ENCODE data around the gene IQCM.

The IQCM gene

DNA sequence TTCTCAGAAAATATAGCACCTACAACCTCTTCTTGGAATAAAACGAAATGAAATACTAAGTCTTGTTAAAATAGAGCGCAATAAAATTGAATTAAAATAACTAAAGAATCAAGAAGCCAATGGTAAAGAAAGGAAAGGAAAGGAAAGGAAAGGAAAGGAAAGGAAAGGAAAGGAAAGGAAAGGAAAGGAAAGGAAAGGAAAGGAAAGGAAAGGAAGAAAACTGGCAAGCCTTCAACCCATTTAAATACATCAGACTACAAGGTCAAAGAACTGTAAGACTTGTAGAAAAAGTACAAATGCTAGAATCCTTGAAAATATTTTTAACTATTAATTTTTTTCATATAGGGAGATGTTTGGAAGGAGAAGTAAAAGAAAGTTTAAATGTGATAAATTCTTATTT lies 372.1 kb downstream of the IQCM start:
- no peak for TF ChIP-seq GATA2 (IDR thresholded peaks at IDR 0.05; ENCODE audit: low read depth, low read length)
- no peak for TF ChIP-seq GATA3 (IDR thresholded peaks at IDR 0.05; ENCODE audit: low read depth, low read length)

DNA sequence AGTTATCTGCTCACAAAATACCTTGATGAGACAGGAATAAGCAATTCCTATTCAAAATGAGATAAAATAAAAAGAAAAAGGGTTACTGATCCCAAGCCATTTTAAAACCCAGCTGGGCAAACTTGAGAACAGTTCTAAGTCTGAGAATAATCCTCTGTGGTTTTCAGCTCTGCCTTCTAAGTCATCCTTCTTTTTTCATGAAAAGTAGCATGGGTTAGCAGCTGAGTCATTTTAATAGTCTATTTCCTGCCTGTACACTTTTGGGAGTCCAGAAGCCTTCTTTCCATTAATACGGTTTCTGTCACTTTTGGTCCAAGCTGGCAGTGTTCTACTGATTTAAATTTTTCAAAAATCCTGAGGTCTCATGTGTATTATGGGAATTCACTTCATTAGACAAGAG lies 374.3 kb downstream of the IQCM start:
- TF ChIP-seq GATA2 (IDR thresholded peaks at IDR 0.05; ENCODE audit: low read depth, low read length) (no peak), GATA3 (IDR thresholded peaks at IDR 0.05; ENCODE audit: low read depth, low read length) (no peak)

- no peak for TF ChIP-seq GATA2 (IDR thresholded peaks at IDR 0.05; ENCODE audit: low read depth, low read length)
- no peak for TF ChIP-seq GATA3 (IDR thresholded peaks at IDR 0.05; ENCODE audit: low read depth, low read length)
These were observed 389.2 kb downstream of the IQCM start for GRCh38 chr4:149426461-149426860.

DNA sequence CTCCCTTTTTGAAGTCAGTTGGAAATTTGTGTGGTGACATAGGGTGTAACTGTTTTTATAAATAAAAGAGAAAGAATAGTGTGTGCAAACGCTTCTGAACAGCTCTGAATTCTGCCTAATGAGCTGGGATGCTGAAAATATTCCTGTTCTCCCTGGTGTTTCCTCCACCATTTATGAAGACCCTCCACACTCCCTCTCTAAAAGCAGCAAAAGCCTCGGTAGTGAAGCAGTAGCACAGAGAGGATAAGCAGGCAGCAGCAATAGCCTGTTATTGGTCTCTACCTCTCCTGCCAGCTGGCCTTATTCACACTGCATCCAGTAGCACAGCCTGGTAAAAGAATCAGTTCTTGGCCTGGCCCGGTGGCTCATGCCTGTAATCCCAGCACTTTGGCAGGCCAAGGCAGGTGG lies 406.1 kb downstream of the IQCM start:
- no peak for TF ChIP-seq GATA2 (IDR thresholded peaks at IDR 0.05; ENCODE audit: low read depth, low read length)
- no peak for TF ChIP-seq GATA3 (IDR thresholded peaks at IDR 0.05; ENCODE audit: low read depth, low read length)

DNA sequence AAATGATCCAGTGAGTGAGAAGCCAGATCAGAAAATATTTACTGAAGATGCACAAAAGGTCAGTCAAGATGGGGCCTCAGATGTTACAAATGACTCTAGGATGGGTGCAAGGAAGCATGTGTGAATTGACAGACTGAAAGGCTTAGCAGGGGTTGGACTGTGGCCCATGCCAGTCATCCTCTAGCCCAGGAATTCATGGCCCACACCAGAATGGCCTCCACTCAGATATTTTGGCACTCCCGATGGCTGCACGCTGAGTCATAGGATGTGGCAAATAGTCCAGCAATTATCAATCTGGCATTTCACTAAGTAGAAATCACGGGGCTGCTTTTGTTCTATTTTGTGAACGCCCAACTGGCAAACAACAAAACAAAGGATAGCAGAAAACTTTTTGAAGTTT lies 406.5 kb downstream of the IQCM start:
- no peak for TF ChIP-seq GATA3 (IDR thresholded peaks at IDR 0.05; ENCODE audit: low read depth, low read length)
- no peak for TF ChIP-seq GATA2 (IDR thresholded peaks at IDR 0.05; ENCODE audit: low read depth, low read length)

DNA sequence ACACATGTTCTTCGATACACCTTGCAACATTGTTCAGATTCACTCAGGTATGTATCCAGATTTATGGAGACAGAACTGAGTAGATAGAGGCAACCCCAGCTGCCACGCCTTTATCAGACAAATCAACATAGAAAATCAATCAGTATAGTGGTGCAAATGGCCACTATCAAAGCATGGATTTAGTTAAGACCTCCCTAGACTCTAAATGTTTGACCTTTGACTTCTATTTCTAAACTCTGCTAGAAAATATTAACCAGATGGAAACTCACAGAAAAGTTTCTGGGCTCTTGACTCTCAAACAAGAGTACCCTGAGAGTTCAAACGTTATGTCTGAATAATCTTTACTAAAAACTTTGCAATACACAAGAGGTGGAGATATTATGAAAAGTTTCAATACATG lies 411.5 kb downstream of the IQCM start:
- no peak for TF ChIP-seq GATA2 (IDR thresholded peaks at IDR 0.05; ENCODE audit: low read depth, low read length)
- TF ChIP-seq GATA3 (IDR thresholded peaks at IDR 0.05; ENCODE audit: low read depth, low read length), result no peak

DNA sequence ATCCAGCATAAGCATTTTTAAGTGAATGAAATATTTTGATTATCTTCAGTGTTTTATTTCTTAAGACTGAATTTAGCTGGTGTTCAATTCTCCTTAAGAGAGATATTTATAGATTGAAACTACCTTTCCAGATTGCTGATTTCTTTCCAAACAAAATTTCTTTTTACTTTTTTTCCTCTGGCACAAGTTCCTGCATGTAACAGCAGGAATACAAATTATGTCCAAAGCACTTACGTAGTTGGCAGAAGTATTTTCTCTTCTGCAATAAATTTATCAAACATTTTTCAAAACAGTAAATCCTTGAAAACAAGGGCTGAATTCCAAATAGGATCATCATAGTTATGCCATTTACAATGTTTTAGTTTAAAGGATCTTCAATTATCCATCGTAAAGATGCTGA lies 412.6 kb downstream of the IQCM start:
- TF ChIP-seq GATA2 (IDR thresholded peaks at IDR 0.05; ENCODE audit: low read depth, low read length), result no peak
- no peak for TF ChIP-seq GATA3 (IDR thresholded peaks at IDR 0.05; ENCODE audit: low read depth, low read length)

- TF ChIP-seq GATA3 (IDR thresholded peaks at IDR 0.05; ENCODE audit: low read depth, low read length), result no peak
- no peak for TF ChIP-seq GATA2 (IDR thresholded peaks at IDR 0.05; ENCODE audit: low read depth, low read length)
These were observed 416.6 kb downstream of the IQCM start for GRCh38 chr4:149398993-149399392.

DNA sequence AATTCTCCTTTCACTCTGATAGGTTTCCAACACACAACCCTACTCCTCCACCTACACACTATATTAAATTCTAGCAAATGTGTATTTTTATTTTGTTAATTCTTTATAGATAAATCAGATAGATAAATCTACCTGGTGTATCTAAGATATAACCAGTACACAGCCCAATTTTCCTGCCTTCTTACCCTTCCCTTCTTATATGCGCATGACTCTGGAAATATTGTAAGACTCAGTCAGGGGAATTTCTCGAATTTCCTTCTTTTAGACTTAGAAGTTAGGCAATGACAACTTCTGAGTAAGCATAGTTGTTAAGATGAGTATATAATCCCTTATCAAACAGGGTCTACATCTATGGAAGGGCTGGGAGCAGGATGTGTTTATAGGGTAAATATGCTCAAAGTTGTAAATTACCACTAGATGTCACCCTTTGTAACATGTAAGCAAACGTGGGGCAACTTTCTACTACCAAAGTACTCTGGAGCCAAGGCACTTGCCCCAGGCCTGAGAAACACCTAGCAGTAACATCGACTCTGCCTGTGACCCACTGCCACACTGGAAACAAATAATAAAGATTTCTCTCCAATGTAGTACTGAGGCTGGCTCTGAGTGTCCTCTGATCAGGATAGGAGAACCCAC lies 444.7 kb downstream of the IQCM start:
- TF ChIP-seq GATA3 (IDR thresholded peaks at IDR 0.05; ENCODE audit: low read depth, low read length), result no peak
- no peak for TF ChIP-seq GATA2 (IDR thresholded peaks at IDR 0.05; ENCODE audit: low read depth, low read length)

DNA sequence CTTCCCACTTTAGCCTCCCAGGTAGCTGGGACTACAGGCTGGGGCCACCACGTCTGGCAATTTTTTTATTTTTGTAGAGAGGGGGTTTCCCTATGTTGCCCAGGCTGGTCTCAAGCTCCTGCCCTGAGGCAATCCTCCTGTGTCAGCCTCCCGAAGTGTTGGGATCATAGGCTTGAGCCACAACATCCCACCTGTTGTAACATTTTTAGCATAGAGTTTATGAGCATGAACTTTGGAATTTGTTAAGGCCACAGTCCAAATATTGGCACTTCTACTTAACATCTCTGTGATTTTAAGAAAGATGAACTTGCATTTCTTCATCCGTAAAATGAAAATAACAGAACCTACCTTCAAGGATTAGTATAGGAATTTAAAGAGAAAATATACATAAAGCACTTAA lies 445.6 kb downstream of the IQCM start:
- TF ChIP-seq GATA3 (IDR thresholded peaks at IDR 0.05; ENCODE audit: low read depth, low read length) (no peak), GATA2 (IDR thresholded peaks at IDR 0.05; ENCODE audit: low read depth, low read length) (no peak)

DNA sequence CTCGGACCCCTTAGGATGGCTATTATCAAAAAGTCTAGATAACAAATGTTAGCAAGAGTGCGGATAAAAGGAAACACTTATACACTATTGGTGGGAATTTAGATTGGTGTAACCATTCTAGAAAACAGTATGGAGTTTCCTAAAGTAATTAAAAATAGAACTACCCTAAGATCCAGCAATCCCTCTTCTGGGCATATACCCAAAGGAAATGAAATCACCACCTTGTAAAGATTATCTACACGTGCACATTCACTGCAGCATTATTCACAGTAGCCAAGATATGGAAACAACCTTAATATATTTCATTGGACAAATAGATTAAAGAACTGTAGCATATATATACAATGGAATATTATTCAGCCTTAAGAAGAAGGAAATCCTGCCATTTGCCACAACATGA lies 462.4 kb downstream of the IQCM start:
- TF ChIP-seq GATA3 (IDR thresholded peaks at IDR 0.05; ENCODE audit: low read depth, low read length), result no peak
- no peak for TF ChIP-seq GATA2 (IDR thresholded peaks at IDR 0.05; ENCODE audit: low read depth, low read length)

DNA sequence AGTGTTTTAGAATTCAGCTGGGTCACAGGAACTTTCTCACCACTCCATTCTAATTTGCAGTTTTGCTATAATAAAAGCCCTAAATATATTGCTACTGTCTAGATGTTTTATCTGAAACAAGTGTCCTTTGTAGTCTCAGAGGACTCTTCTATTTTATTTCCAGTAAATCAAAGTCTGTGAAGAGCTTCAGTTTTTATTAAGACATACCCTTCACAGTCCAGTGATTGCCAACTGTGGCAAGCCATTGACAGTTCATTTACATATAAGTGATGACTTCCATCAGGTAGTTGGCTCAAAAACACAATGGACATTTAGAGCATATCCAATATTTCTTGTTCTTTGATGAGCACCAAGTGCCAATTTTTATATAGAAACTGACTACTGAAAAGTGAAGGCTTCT lies 466.1 kb downstream of the IQCM start:
- TF ChIP-seq GATA3 (IDR thresholded peaks at IDR 0.05; ENCODE audit: low read depth, low read length) (no peak), GATA2 (IDR thresholded peaks at IDR 0.05; ENCODE audit: low read depth, low read length) (no peak)

DNA sequence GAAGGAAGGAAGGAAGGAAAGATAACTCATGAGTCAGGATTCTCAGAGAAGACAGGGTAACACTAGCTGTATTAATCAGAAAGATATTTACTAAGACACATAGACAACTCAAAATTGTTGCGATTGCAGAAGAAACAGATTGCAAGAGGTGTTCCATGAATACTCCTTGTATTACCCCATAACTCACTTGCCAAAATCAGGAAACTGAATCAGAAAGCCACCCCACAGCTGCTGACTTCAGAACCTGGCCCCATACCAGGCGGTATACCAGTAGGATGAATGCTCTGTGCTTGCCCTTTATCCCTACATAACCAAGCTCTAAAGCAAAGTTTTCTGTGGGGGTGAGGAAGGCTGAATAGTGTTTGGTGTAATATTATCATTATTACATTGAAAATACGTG lies 468.5 kb downstream of the IQCM start:
- no peak for TF ChIP-seq GATA2 (IDR thresholded peaks at IDR 0.05; ENCODE audit: low read depth, low read length)
- no peak for TF ChIP-seq GATA3 (IDR thresholded peaks at IDR 0.05; ENCODE audit: low read depth, low read length)

- TF ChIP-seq GATA2 (IDR thresholded peaks at IDR 0.05; ENCODE audit: low read depth, low read length) (no peak), GATA3 (IDR thresholded peaks at IDR 0.05; ENCODE audit: low read depth, low read length) (no peak)
These were observed 470.2 kb downstream of the IQCM start for GRCh38 chr4:149345424-149345823.

DNA sequence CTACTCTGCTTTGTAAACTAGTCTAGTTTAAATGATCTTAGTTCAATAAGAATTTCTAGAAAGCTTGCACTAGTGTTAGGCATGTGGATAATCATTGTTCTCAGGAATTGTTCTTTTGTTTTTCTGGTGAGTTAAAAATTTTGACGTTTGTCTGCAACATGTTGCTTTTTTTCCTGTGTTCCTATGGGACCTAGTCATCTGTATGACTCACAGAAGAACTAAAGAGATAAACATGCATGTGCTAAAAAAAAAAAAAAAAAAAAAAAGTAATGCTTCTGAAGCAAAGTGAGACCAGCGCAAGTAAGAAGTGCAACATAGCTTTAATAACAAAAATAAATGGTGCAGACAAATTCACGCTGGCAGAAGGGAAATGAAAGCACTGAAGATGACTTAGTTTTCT lies 471.2 kb downstream of the IQCM start:
- TF ChIP-seq GATA2 (IDR thresholded peaks at IDR 0.05; ENCODE audit: low read depth, low read length), result no peak
- no peak for TF ChIP-seq GATA3 (IDR thresholded peaks at IDR 0.05; ENCODE audit: low read depth, low read length)

- TF ChIP-seq GATA3 (IDR thresholded peaks at IDR 0.05; ENCODE audit: low read depth, low read length), result no peak
- TF ChIP-seq GATA2 (IDR thresholded peaks at IDR 0.05; ENCODE audit: low read depth, low read length), result no peak
These were observed 472.0 kb downstream of the IQCM start for GRCh38 chr4:149343614-149344013.
